GM04503 (cell line): ENCODE measurements around the gene FRMD7.

ENCODE experiments used
- DNase-seq: peaks from one replicate; pipeline ENCODE4 v3.0.0-alpha.2; 2012; ENCODE audit warnings: low read depth

Gene FRMD7

DNA sequence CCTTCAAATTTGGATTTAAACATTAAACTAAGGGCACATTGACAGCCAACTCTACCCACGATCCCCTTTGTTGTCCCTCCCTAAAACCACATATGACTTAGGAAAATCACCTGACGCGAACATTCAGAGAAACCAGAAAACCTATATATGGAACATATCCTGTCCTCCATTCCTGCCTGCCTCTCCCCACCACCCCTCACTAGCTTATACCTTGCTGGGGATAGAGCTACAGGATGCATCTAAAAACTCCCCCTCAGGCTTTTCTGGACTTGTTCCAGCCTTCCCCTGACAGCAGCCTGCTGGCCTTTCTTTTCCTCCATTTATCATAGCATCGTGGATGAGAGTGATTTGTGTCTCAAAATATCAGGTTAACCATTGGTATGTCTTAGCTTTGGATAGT lies 96.0 kb downstream of the FRMD7 start:
- DNase-seq = no peak

DNA sequence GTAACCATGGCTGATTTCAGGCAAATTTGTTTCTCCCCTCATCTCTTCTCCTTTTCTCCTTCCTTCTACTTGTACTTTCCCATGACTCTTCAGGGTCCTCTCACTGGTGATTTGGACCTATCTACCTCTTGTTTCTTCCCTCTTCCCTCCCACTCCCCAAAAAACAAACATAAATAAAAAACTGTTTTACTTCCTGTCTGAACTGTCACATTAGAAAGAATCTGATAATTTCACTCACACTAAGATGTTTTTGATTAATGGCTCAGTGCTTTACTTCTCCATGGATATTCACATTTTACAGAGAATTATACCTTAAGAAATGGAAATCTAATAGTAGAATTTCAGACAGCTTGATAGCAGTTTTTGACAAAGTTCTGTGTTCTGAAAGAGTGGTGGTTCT lies 97.6 kb downstream of the FRMD7 start:
- no peak for DNase-seq
